GM21723 (cell line): ENCODE results near the gene SERINC4.

Experiments used
- ATAC-seq: cut with Tn5 transposase; IDR thresholded peaks from one replicate; pipeline ENCODE4 v1.9.1; 2021; ENCODE audit warnings: mild to moderate bottlenecking, moderate library complexity; ENCODE audit not compliant: unreplicated experiment

SERINC4 gene

GRCh38 chr15:43763819-43764446 lies 36.1 kb downstream of the SERINC4 start:
- no peak for ATAC-seq

DNA sequence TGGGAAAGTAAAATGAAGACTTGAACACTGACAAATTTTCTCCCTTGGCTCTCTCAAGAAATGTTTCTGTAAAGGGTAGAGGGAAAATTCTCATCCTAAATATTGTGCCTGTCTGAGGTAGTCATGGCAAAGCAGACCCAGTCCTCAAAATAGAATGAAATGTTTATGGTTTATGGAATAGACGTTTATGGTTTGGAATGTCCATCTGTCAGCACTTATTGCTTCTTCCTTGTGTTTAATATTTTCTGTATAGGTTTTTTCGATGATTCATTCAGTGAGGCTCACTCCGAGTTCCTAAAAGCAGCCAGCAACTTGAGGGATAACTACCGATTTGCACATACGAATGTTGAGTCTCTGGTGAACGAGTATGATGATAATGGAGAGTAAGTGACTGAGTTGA lies 37.2 kb downstream of the SERINC4 start:
- no peak for ATAC-seq

GRCh38 chr15:43751885-43752284 lies 48.1 kb downstream of the SERINC4 start:
- ATAC-seq, result no peak

GRCh38 chr15:43749690-43750345 lies 50.2 kb downstream of the SERINC4 start:
- ATAC-seq, result peak; percentile 54

DNA sequence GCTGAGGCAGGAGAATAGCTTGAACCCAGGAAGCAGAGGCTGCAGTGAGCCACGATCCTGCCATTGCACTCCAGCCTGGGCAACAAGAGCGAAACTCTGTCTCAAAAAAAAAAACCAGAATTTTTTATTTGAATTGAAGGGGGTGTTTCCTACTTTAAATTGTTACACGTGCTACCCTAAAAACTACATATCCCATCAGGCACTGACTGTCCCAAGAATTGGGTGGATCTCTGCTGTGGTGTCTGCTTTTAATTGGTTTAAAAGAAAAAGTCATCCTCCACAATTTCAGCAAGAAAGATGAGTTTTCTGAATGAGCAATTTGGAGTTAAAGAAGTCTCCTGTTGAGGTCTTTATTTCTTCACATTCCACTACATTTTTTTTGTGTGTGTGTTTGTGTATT lies 51.6 kb downstream of the SERINC4 start:
- ATAC-seq, result no peak

DNA sequence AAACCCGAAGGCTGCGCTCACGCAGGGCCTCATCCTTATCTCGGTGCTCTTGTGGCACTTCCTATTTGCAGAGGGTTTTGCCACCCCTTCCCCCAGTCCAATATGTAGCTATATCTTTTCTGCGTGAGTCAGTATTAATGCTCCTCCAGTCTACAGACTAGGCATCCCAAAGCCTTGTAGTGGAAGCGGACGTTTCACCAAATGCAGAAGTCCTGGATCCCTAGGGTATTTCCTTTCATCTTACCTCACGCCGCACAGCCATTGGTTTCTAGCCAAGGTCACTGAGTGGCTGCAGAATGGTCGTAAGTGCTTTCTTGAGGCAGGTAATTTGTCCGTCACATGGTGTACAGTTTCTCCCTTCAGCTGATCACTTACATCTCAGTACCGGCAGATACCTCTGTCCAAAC lies 53.1 kb downstream of the SERINC4 start:
- peak; percentile 14 for ATAC-seq

DNA sequence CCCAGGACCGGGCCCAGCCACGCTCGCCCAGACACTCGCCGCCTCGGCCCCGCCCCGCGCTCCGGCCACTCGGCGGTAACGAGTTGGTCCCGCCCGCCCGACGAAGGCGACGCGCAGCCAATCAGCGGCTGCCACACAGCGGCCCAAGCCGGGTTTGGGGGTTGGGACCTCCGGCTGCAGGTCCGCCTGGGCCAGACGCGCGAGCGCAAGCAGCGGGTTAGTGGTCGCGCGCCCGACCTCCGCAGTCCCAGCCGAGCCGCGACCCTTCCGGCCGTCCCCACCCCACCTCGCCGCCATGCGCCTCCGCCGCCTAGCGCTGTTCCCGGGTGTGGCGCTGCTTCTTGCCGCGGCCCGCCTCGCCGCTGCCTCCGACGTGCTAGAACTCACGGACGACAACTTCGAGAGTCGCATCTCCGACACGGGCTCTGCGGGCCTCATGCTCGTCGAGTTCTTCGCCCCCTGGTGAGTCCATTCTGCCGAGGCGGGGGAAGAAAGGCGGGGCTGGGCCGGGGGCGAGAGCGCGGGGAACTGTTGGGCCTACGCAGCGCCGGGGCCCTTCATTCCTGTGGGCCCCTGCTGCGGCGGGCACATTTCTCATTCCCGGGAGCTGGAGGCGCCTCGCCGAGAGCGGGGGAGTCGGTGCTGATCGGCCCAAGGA lies 53.6 kb downstream of the SERINC4 start, which contains the start of gene PDIA3:
TSS of gene PDIA3 (plus strand) at position 194 of the 658 bp plus-strand sequence. CDS start at position 296, 102 bp downstream.
- ATAC-seq, result peak; percentile 68
